VCaP (cell line): Measurements from ENCODE around the gene CFAP53.

Source experiments
- H3K27ac ChIP-seq: fragments of 450-650 bp; 2 replicates; pipeline ENCODE4 v1.5.1; 2017
- CTCF ChIP-seq: fragments of 450-650 bp; conservative IDR thresholded peaks from 2 replicates; pipeline ENCODE4 v1.5.1; 2017; ENCODE audit warnings: mild to moderate bottlenecking, moderate library complexity

CFAP53 gene

GRCh38 chr18:50281972-50282520 is 15.8 kb upstream of the CFAP53 start:
- peak overlapping the region; percentile 89 for H3K27ac ChIP-seq
- TF ChIP-seq CTCF = no peak

GRCh38 chr18:50281295-50281971 is 15.1 kb upstream of the CFAP53 start, which contains the start of gene MBD1:
Gene MBD1, minus strand, starts transcription at chr18:50281523. Its CDS starts 1,531 bp downstream, at chr18:50279992.
- TF ChIP-seq CTCF = peak; percentile 11; the same call in 1 of the 2 replicates
- peak within 1 kb of the TSS; percentile 89 for H3K27ac ChIP-seq

- peak overlapping the region; percentile 89 for H3K27ac ChIP-seq
- TF ChIP-seq CTCF = no peak
Measured at GRCh38 chr18:50280707-50281294, 14.5 kb upstream of the CFAP53 start.

- TF ChIP-seq CTCF = no peak
- no peak overlapping the region; the same call in 1 of the 2 replicates for H3K27ac ChIP-seq
Measured at GRCh38 chr18:50279752-50280151, 13.5 kb upstream of the CFAP53 start.

- no peak for TF ChIP-seq CTCF
- H3K27ac ChIP-seq = no peak overlapping the region
Measured at GRCh38 chr18:50277942-50278341, 11.6 kb upstream of the CFAP53 start.

GRCh38 chr18:50276452-50276851 is 10.2 kb upstream of the CFAP53 start:
- no peak overlapping the region for H3K27ac ChIP-seq
- no peak for TF ChIP-seq CTCF

- TF ChIP-seq CTCF = no peak
- H3K27ac ChIP-seq = no peak overlapping the region
Measured at GRCh38 chr18:50275503-50276036, 9.3 kb upstream of the CFAP53 start.
